NOMO-1 treated with DMSO at 0.1 percent for 48 hours (cell line): Measurements from ENCODE around the gene PHC2.
"Not testable (repeated sequence)": the region's sequence is repeated elsewhere in the genome, so short reads cannot be mapped to it uniquely, and the experiment has no call there.

Experiments
- DNase-seq: peaks from one replicate; lab custom pipeline; 2025; ENCODE audit not compliant: unreplicated experiment; lab: John Stamatoyannopoulos, UW

Gene PHC2

GRCh38 chr1:33319186-33319948 lies 111.5 kb downstream of the PHC2 start:
- no peak for DNase-seq

- DNase-seq, result no peak
Observed at GRCh38 chr1:33317946-33318345, 112.9 kb downstream of the PHC2 start.

GRCh38 chr1:33317354-33317753 lies 113.5 kb downstream of the PHC2 start:
- no peak for DNase-seq

- no peak for DNase-seq
Observed at GRCh38 chr1:33316601-33317000, 114.3 kb downstream of the PHC2 start.

- DNase-seq, result no peak
Observed at GRCh38 chr1:33314416-33314815, 116.5 kb downstream of the PHC2 start.

GRCh38 chr1:33312413-33312749 lies 118.5 kb downstream of the PHC2 start:
- no peak for DNase-seq

GRCh38 chr1:33311706-33312412 lies 119.0 kb downstream of the PHC2 start:
- no peak for DNase-seq

- DNase-seq, result no peak
Observed at GRCh38 chr1:33310702-33311101, 120.2 kb downstream of the PHC2 start.

GRCh38 chr1:33309351-33309750 lies 121.5 kb downstream of the PHC2 start:
- DNase-seq, result not testable (repeated sequence)

GRCh38 chr1:33307494-33307864 lies 123.4 kb downstream of the PHC2 start:
- no peak for DNase-seq

- no peak for DNase-seq
Observed at GRCh38 chr1:33306653-33307493, 124.0 kb downstream of the PHC2 start.

- DNase-seq, result no peak
Observed at GRCh38 chr1:33305816-33306652, 124.9 kb downstream of the PHC2 start.

- DNase-seq, result no peak
Observed at GRCh38 chr1:33305016-33305415, 125.9 kb downstream of the PHC2 start.

GRCh38 chr1:33302325-33302724 lies 128.6 kb downstream of the PHC2 start:
- no peak for DNase-seq

- no peak for DNase-seq
Observed at GRCh38 chr1:33301273-33301984, 129.5 kb downstream of the PHC2 start.

- DNase-seq, result no peak
Observed at GRCh38 chr1:33300673-33301072, 130.2 kb downstream of the PHC2 start.

- DNase-seq, result no peak
Observed at GRCh38 chr1:33299461-33300155, 131.3 kb downstream of the PHC2 start.

- peak; percentile 38 for DNase-seq
Observed at GRCh38 chr1:33298623-33299277, 132.1 kb downstream of the PHC2 start.
